Medulla oblongata (tissue), 1 donor: ENCODE results near the gene ZSCAN1.

ENCODE experiments used
- DNase-seq: peaks from one replicate; pipeline ENCODE4 v3.0.0-alpha.2; 2015; ENCODE audit errors: extremely low spot score

ZSCAN1 gene

GRCh38 chr19:58040751-58041525 lies 7.1 kb downstream of the ZSCAN1 start:
- no peak for DNase-seq

GRCh38 chr19:58042495-58043340 lies 8.9 kb downstream of the ZSCAN1 start:
- no peak for DNase-seq

GRCh38 chr19:58044391-58044790 lies 10.6 kb downstream of the ZSCAN1 start:
- DNase-seq = no peak

- DNase-seq = no peak
Observed at GRCh38 chr19:58044886-58045285, 11.1 kb downstream of the ZSCAN1 start.

- DNase-seq = no peak
Observed at GRCh38 chr19:58045411-58046050, 11.7 kb downstream of the ZSCAN1 start.

GRCh38 chr19:58046856-58047255 lies 13.0 kb downstream of the ZSCAN1 start:
- no peak for DNase-seq

- DNase-seq = no peak
Observed at GRCh38 chr19:58047672-58048071, 13.8 kb downstream of the ZSCAN1 start.

- no peak for DNase-seq
Observed at GRCh38 chr19:58052256-58052655, 18.4 kb downstream of the ZSCAN1 start.

- no peak for DNase-seq
Observed at GRCh38 chr19:58053480-58054156, 19.8 kb downstream of the ZSCAN1 start.

- DNase-seq = peak; percentile 47
Observed at GRCh38 chr19:58054901-58055874, 21.4 kb downstream of the ZSCAN1 start.

GRCh38 chr19:58056261-58056660 lies 22.4 kb downstream of the ZSCAN1 start:
- no peak for DNase-seq

- DNase-seq = no peak
Observed at GRCh38 chr19:58056861-58057260, 23.0 kb downstream of the ZSCAN1 start.

- DNase-seq = peak; percentile 22
Observed at GRCh38 chr19:58058467-58058866, 24.6 kb downstream of the ZSCAN1 start.

- DNase-seq = peak; percentile 89
Observed at GRCh38 chr19:58059003-58059670, 25.3 kb downstream of the ZSCAN1 start, which contains the start of gene ZNF135. Gene ZNF135 (plus strand): TSS chr19:58059282. CDS start chr19:58060003, 721 bp downstream.

GRCh38 chr19:58059671-58060078 lies 25.9 kb downstream of the ZSCAN1 start:
- DNase-seq = no peak

- DNase-seq = no peak
Observed at GRCh38 chr19:58060231-58060630, 26.4 kb downstream of the ZSCAN1 start.

GRCh38 chr19:58063712-58064111 lies 29.9 kb downstream of the ZSCAN1 start:
- DNase-seq = no peak

- no peak for DNase-seq
Observed at GRCh38 chr19:58067240-58067912, 33.6 kb downstream of the ZSCAN1 start.

GRCh38 chr19:58079792-58080191 lies 46.0 kb downstream of the ZSCAN1 start:
- no peak for DNase-seq
